MCF 10A (cell line): ENCODE measurements around the gene NECAP2. TPM values are rescaled to one million over a fixed set of nuclear protein-coding genes. Genes with fewer than 3 reads are reported as not detected.
"Not testable (repeated sequence)": the region's sequence is repeated elsewhere in the genome, so short reads cannot be mapped to it uniquely, and the experiment has no call there.

ENCODE experiments used
- BruUV-seq: library from RNA; stranded (reverse); fragments of 400-500 nt; replicated peaks from 2 replicates; lab custom pipeline; 2021; lab: Mats Ljungman, UMichigan
- CTCF ChIA-PET: fragments of 300-600 bp; sonication (Branson Sonifier 250); formaldehyde crosslinking; extraction: SDS; loops from one replicate; lab custom pipeline; 2021; ENCODE audit warnings: antibody characterized with exemption, inconsistent platforms; lab: Yijun Ruan, JAX
- POLR2A ChIA-PET: fragments of 300-600, 350-650 bp; sonication (Branson Sonifier 250); formaldehyde crosslinking; extraction: SDS; loops from one replicate; lab custom pipeline; 2020; ENCODE audit warnings: antibody characterized with exemption, inconsistent platforms; lab: Yijun Ruan, JAX
- DNase-seq: peaks from one replicate; pipeline ENCODE4 v3.0.0-alpha.2; 2018; ENCODE audit not compliant: unreplicated experiment
- H3K27ac Mint-ChIP-seq: one replicate; pipeline ENCODE4 v1.8.0; 2022; ENCODE audit warnings: mild to moderate bottlenecking, low read depth, mixed read lengths; ENCODE audit not compliant: unreplicated experiment
- H3K27me3 Mint-ChIP-seq: one replicate; pipeline ENCODE4 v1.8.0; 2022; ENCODE audit warnings: mixed read lengths; ENCODE audit not compliant: insufficient read depth, unreplicated experiment
- H3K36me3 Mint-ChIP-seq: one replicate; pipeline ENCODE4 v1.8.0; 2022; ENCODE audit warnings: mild to moderate bottlenecking, moderate library complexity, mixed read lengths; ENCODE audit not compliant: insufficient read depth, unreplicated experiment
- H3K4me1 Mint-ChIP-seq: one replicate; pipeline ENCODE4 v1.8.0; 2022; ENCODE audit warnings: mixed read lengths; ENCODE audit not compliant: insufficient read depth, unreplicated experiment
- H3K4me3 Mint-ChIP-seq: one replicate; pipeline ENCODE4 v1.8.0; 2022; ENCODE audit warnings: mild to moderate bottlenecking, moderate library complexity, mixed read lengths; ENCODE audit not compliant: unreplicated experiment
- H3K9me3 Mint-ChIP-seq: one replicate; pipeline ENCODE4 v1.8.0; 2022; ENCODE audit warnings: mixed read lengths; ENCODE audit not compliant: unreplicated experiment
- intact Hi-C: fragments of 100-400 bp; cut with micrococcal nuclease; formaldehyde crosslinking; loops from 2 replicates; pipeline ENCODE4 v1.14.1; 2022
- total RNA-seq: library from RNA; stranded (reverse); gene quantifications from 2 replicates; pipeline ENCODE4 v1.2.3, GENCODE V29; 2022

The NECAP2 gene
- total RNA-seq, 1 experiment from 2014 or later, result 34.1 TPM

- intact Hi-C loops, H3K27me3 Mint-ChIP-seq: not testable (repeated sequence)
These were observed 68.4 kb downstream of the NECAP2 start for GRCh38 chr1:16508861-16509445.

More at GRCh38 chr1:16508861-16509445, 68.4 kb downstream of the NECAP2 start:
- BruUV-seq, DNase-seq, CTCF ChIA-PET, H3K36me3 Mint-ChIP-seq, H3K4me1 Mint-ChIP-seq, POLR2A ChIA-PET, H3K27ac Mint-ChIP-seq, H3K4me3 Mint-ChIP-seq, H3K9me3 Mint-ChIP-seq: not testable (repeated sequence)

Other genes starting within 250 kb of the NECAP2 start
- 1.7 and 1.9 TPM in 2 replicates for gene ARHGEF19, start 228.1 kb upstream of the NECAP2 start, total RNA-seq
- 8.3 and 13.2 TPM in 2 replicates for gene CPLANE2, start 203.5 kb upstream of the NECAP2 start, total RNA-seq
- 21.9 and 24.9 TPM in 2 replicates for gene FBXO42, start 88.2 kb upstream of the NECAP2 start, total RNA-seq
- 108 and 114 TPM in 2 replicates for gene SZRD1, start 73.5 kb upstream of the NECAP2 start, total RNA-seq
- gene SPATA21, start 3.3 kb upstream of the NECAP2 start, total RNA-seq, result not detected in 2 replicates
- 1,539 and 1,606 TPM in 2 replicates for gene RNU1-1, start 73.6 kb downstream of the NECAP2 start, total RNA-seq
- gene NBPF1, start 172.8 kb downstream of the NECAP2 start, total RNA-seq, result 28.9 and 31.5 TPM in 2 replicates
- gene RNU1-3, start 226.2 kb downstream of the NECAP2 start, total RNA-seq, result 1,539 and 1,606 TPM in 2 replicates